Measurements from ENCODE around the gene GRIK1.

GRIK1 gene

GRCh38 chr21:29786496-29787360, 153.1 kb downstream of the GRIK1 start:
- DNase-seq (ENCODE audit: low spot score), result no peak

GRCh38 chr21:29777160-29777559, 162.6 kb downstream of the GRIK1 start:
- no peak for DNase-seq (ENCODE audit: low spot score)

DNA sequence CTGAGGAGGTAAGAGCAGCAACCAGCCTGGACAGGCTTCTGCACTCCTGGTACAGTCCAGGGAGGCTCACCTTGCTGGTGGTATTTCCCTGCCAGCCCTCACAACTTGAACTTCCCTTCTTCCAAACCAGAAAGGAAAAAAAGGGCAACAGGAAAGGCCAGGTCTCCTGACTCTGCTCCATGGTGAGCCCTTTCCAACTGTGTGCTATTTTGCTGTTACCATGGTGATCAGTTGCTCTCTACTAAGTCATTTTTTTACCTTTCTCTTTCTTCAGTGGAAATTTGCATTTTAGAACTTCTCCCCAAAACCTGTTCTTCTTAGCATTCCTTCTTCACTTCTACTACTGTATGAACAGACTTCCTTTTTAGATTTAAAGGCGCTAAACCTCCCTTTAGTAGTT, 164.3 kb downstream of the GRIK1 start:
- no peak for DNase-seq (ENCODE audit: low spot score)

GRCh38 chr21:29771491-29772066, 168.2 kb downstream of the GRIK1 start:
- no peak for DNase-seq (ENCODE audit: low spot score)

GRCh38 chr21:29763674-29764073, 176.1 kb downstream of the GRIK1 start:
- no peak for DNase-seq (ENCODE audit: low spot score)

GRCh38 chr21:29762570-29763082, 177.2 kb downstream of the GRIK1 start:
- no peak for DNase-seq (ENCODE audit: low spot score)

- DNase-seq (ENCODE audit: low spot score), result no peak
These were observed 186.6 kb downstream of the GRIK1 start for GRCh38 chr21:29753216-29753615.

GRCh38 chr21:29751473-29752185, 188.2 kb downstream of the GRIK1 start:
- DNase-seq (ENCODE audit: low spot score), result no peak

DNA sequence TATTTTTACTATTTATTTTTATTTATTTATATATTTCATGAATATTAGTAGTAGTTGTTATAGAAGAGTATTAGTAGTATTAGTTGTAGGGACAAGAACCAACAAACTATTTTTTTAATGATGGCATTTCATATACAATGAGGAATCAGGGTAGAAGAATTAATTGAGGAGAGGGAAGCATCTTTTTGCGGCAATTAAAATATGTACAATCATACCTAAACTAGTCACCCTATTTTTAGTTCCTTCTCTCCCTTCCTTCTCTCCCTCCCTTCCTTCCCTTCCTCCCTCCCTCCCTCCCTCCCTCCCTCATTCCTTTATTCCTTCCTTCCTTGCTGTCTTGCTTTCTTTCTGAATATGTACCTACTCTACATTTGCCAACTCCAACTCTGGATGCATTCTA, 189.8 kb downstream of the GRIK1 start:
- DNase-seq (ENCODE audit: low spot score), result no peak

DNA sequence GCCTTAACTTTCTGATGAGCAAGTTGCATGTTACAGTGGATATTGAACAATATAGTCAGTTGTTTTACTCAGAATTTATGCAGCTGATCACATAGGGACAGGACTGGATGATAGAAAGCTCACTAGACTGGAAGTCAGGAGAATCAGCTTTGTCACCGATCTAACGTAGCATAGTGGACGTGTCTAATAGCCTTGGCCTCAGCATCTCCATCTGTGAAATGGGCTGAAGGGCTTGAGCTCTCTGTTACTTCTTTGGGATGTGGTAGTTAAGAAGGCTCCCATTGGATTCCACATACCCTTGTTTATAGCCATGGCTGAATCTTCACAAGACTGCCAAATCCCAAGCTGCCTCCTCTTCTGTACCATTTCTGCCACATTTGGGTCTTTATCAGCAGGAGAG, 190.6 kb downstream of the GRIK1 start:
- no peak for DNase-seq (ENCODE audit: low spot score)

GRCh38 chr21:29748391-29749167, 191.2 kb downstream of the GRIK1 start:
- no peak for DNase-seq (ENCODE audit: low spot score)

GRCh38 chr21:29741761-29742160, 198.0 kb downstream of the GRIK1 start:
- no peak for DNase-seq (ENCODE audit: low spot score)

- DNase-seq (ENCODE audit: low spot score), result no peak
These were observed 200.6 kb downstream of the GRIK1 start for GRCh38 chr21:29739176-29739575.

DNA sequence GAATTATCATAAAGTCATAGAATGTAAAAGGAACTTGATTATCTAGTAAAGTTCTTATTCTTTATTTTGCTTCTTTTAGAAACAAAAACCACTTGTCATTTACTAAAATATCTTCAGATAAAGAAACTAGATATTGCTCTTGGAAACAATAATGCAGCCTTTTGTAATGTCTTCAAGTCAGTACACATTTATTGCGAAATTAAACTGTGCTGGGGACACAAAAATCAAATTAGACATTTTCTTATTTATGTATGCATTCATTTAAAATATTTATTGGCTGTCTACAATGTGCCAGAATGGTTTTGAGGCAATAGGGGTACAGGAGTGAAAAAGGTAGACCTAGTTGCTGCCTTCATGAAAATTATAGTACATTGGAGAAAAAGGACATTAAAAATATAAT, 201.1 kb downstream of the GRIK1 start:
- no peak for DNase-seq (ENCODE audit: low spot score)

- DNase-seq (ENCODE audit: low spot score), result no peak
These were observed 202.6 kb downstream of the GRIK1 start for GRCh38 chr21:29737186-29737585.

DNA sequence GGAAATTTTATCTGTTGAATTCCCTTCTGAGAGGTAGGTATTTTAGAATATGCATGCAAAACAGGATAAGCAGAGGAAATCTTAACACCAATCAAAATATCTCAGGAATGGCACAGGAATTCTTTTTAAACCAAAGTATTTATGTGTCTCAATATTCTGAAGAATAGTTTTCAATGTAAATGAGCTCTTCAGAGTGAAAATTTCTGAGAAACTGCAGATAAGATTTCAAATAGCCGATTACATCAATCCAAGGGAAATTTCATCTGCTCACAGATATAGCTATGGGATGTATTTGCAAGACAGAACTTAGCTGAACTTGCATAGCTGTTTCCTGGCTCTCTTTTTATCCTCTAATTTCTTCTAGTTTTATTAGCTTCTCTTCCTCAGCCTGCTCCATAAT, 209.5 kb downstream of the GRIK1 start:
- DNase-seq (ENCODE audit: low spot score), result no peak

DNA sequence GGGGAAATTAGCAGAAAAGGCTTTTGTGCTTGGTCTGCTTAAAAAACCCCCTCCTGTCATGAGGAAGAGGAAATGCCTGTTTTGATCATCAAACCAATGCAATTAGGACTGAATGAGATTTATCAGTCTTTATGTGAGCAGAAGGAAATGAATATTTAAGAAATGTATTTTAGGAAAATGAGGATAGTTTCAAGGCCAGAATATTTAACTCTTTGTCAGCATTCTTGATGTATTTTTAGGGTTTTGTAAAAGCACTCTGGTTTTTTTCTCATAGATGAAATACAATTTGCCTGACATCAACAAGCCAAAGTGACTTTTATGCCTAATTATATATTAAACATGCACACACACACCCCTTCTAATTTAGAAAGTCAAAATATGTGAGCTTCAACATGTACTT, 213.8 kb downstream of the GRIK1 start:
- no peak for DNase-seq (ENCODE audit: low spot score)

GRCh38 chr21:29725025-29725736, 214.6 kb downstream of the GRIK1 start:
- no peak for DNase-seq (ENCODE audit: low spot score)

- no peak for DNase-seq (ENCODE audit: low spot score)
These were observed 217.8 kb downstream of the GRIK1 start for GRCh38 chr21:29721964-29722363.

DNA sequence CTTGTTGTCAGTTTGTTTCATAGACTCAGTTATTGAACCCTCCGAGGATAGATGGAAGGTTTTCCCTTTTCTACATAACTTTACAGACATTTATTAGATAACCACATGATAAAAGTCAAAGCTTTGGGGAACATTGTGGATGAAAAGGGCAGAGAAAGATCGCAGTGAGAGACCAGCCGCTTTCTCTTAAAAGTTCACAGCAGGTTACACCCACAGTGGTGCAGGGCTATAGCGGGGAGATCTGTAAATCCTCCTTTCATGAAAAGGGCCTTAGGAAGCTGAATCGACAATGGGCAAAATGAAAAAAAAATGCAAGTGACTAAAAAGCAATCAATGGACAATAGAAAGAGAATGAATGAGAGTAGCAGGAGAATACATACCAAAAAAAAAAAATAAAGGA, 218.6 kb downstream of the GRIK1 start:
- DNase-seq (ENCODE audit: low spot score), result no peak

GRCh38 chr21:29719521-29719920, 220.3 kb downstream of the GRIK1 start:
- no peak for DNase-seq (ENCODE audit: low spot score)
